GM19397 (cell line): ENCODE measurements around the gene JMY.

Experiments
- ATAC-seq: cut with Tn5 transposase; IDR thresholded peaks from one replicate; pipeline ENCODE4 v1.9.1; 2021; ENCODE audit warnings: mild to moderate bottlenecking, moderate library complexity; ENCODE audit not compliant: unreplicated experiment

JMY gene

GRCh38 chr5:79235634-79236361 is at the start of gene JMY:
Gene JMY, plus strand, starts transcription at chr5:79236131. Its CDS starts 520 bp downstream, at chr5:79236651.
- ATAC-seq, result peak; percentile 86

- ATAC-seq, result no peak
Observed at GRCh38 chr5:79186455-79186854, 49.5 kb upstream of the JMY start.

GRCh38 chr5:79189439-79190234 is 46.3 kb upstream of the JMY start:
- no peak for ATAC-seq

- no peak for ATAC-seq
Observed at GRCh38 chr5:79190235-79190529, 45.7 kb upstream of the JMY start.

GRCh38 chr5:79191457-79191856 is 44.5 kb upstream of the JMY start:
- ATAC-seq, result no peak

- ATAC-seq, result no peak
Observed at GRCh38 chr5:79193643-79194042, 42.3 kb upstream of the JMY start.

GRCh38 chr5:79200573-79201183 is 35.3 kb upstream of the JMY start:
- ATAC-seq, result no peak

GRCh38 chr5:79201206-79201605 is 34.7 kb upstream of the JMY start:
- ATAC-seq, result no peak

- no peak for ATAC-seq
Observed at GRCh38 chr5:79202076-79202475, 33.9 kb upstream of the JMY start.

- no peak for ATAC-seq
Observed at GRCh38 chr5:79205965-79206364, 30.0 kb upstream of the JMY start.

- no peak for ATAC-seq
Observed at GRCh38 chr5:79206541-79206940, 29.4 kb upstream of the JMY start.

- ATAC-seq, result no peak
Observed at GRCh38 chr5:79209505-79209904, 26.4 kb upstream of the JMY start.

- ATAC-seq, result no peak
Observed at GRCh38 chr5:79224286-79224984, 11.5 kb upstream of the JMY start.

- ATAC-seq, result no peak
Observed at GRCh38 chr5:79225026-79225425, 10.9 kb upstream of the JMY start.

GRCh38 chr5:79225441-79225840 is 10.5 kb upstream of the JMY start:
- no peak for ATAC-seq

- no peak for ATAC-seq
Observed at GRCh38 chr5:79227484-79228025, 8.4 kb upstream of the JMY start.

GRCh38 chr5:79229357-79230174 is 6.4 kb upstream of the JMY start:
- ATAC-seq, result peak; percentile 85

- ATAC-seq, result no peak
Observed at GRCh38 chr5:79235261-79235633, 684 bp upstream of the JMY start.

GRCh38 chr5:79236362-79236969 is 535 bp downstream of the JMY start:
- ATAC-seq, result peak; percentile 28
